GM19193 (cell line): ENCODE results near the gene ZNF19.

Source experiments
- POLR2A ChIP-seq: IDR thresholded peaks from 4 replicates; pipeline ENCODE4 v1.6.1; 2011; ENCODE audit not compliant: insufficient read depth, insufficient read length; ENCODE audit errors: extremely low read depth

ZNF19 gene

GRCh38 chr16:71489122-71489521, at the start of gene ZNF19:
ZNF19 (minus strand) TSS chr16:71489324; CDS start chr16:71482114, 7,210 bp downstream.
- TF ChIP-seq POLR2A = no peak

GRCh38 chr16:71537643-71538042, 48.5 kb upstream of the ZNF19 start:
- TF ChIP-seq POLR2A = no peak

GRCh38 chr16:71536752-71537499, 47.8 kb upstream of the ZNF19 start:
- TF ChIP-seq POLR2A = no peak

- no peak for TF ChIP-seq POLR2A
Measured at GRCh38 chr16:71532366-71532765, 43.2 kb upstream of the ZNF19 start.

- no peak for TF ChIP-seq POLR2A
Measured at GRCh38 chr16:71528863-71529262, 39.7 kb upstream of the ZNF19 start.

GRCh38 chr16:71528257-71528656, 39.1 kb upstream of the ZNF19 start:
- no peak for TF ChIP-seq POLR2A

GRCh38 chr16:71526111-71526631, 37.0 kb upstream of the ZNF19 start, which contains the start of gene CHST4:
CHST4 (plus strand) TSS chr16:71526426; CDS start chr16:71536678, 10,252 bp downstream.
- TF ChIP-seq POLR2A = no peak

- TF ChIP-seq POLR2A = no peak
Measured at GRCh38 chr16:71524566-71525553, 35.7 kb upstream of the ZNF19 start.

GRCh38 chr16:71520550-71520949, 31.4 kb upstream of the ZNF19 start:
- TF ChIP-seq POLR2A = no peak

- no peak for TF ChIP-seq POLR2A
Measured at GRCh38 chr16:71515026-71515425, 25.9 kb upstream of the ZNF19 start.

- no peak for TF ChIP-seq POLR2A
Measured at GRCh38 chr16:71514476-71514875, 25.4 kb upstream of the ZNF19 start.

GRCh38 chr16:71513302-71513701, 24.2 kb upstream of the ZNF19 start:
- TF ChIP-seq POLR2A = no peak

GRCh38 chr16:71507061-71507460, 17.9 kb upstream of the ZNF19 start:
- no peak for TF ChIP-seq POLR2A

GRCh38 chr16:71504901-71505300, 15.8 kb upstream of the ZNF19 start:
- TF ChIP-seq POLR2A = no peak

- no peak for TF ChIP-seq POLR2A
Measured at GRCh38 chr16:71501547-71501946, 12.4 kb upstream of the ZNF19 start.
